Stimulated activated CD4-positive, alpha-beta T cell treated with anti-CD3 and anti-CD28 coated beads, Interleukin-12 subunit alpha, Interleukin-12 subunit beta, amount 100 ng/mL, for 24 hours (primary cell): ENCODE data around the gene IL15.
A peak's percentile ranks its signal among the peaks of the same experiment; 100 is the strongest.
"Not testable (repeated sequence)": the region's sequence is repeated elsewhere in the genome, so short reads cannot be mapped to it uniquely, and the experiment has no call there.

Experiments
- DNase-seq, 2 experiments: peaks; one replicate each; pipeline ENCODE4 v3.0.0-alpha.2; 2020; ENCODE audit warnings: low read depth in 2 of 2

The IL15 gene, protein sequence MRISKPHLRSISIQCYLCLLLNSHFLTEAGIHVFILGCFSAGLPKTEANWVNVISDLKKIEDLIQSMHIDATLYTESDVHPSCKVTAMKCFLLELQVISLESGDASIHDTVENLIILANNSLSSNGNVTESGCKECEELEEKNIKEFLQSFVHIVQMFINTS

DNA sequence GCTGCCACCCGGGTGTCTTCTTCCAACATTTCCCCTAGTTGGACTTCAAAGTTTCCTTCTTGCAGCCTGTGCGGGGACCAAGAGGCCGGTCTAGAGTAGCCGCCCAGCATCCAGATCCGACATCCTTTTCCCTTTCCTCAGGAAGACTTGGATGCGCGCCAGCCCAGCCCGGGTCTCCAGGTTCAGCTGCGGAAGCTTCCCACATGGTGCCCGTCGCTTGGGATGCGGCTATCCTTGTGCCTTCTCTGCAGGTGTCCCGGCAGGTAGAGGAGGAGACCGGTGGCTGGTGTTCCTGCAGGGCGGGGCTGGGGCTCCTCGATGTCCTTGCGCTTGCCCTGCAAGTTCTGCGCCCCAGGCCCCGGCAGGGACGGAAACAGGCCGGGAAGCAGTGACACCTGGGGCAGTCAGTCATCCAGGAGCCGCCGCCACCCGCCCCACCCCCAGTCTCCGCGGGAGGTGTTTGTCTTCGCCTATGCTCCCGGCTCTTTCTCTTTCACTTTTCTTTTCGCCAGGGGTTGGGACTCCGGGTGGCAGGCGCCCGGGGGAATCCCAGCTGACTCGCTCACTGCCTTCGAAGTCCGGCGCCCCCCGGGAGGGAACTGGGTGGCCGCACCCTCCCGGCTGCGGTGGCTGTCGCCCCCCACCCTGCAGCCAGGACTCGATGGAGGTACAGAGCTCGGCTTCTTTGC, at the start of gene IL15:
TSS of gene IL15 (plus strand) at position 502 of the 689 bp plus-strand sequence. CDS start 82,882 bp downstream, outside the sequence.
- peak; percentile 45 to 69 for DNase-seq

DNA sequence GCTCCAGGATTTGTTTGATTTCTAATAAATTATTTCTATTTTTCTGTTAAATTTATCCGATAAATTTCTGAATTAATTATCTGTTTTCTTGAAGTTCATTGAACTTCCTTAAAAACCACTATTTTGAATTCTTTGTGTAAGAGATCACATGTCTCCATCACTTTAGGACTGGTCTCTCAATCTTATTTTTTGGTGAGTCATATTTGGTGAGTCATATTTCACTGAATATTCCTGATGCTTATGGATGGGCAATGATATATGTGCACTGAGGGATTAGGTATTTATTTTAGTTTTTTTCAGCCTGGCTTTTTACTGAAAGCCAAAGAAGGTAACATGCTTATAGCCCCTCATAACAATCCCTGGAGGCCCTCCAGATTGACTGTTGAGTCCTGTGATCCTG, 48.5 kb upstream of the IL15 start:
- no peak for DNase-seq

DNA sequence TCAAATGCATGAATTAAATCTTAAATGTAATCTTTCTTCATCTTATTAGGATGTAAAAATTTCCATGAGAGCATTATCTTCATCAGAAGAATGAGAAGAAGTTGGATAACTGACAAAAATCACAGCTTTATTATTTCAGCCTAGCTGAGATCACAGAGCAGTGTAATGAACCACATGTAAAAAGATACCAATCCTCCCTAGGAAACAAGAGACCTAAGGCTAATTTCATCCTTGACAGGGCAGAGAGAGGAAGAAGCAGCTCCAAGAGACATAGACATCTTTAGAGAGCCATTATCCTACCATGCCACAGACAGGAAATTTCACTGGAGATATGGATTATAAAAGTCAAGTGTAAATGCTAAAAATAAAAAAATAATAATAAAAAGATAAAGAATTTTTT, 40.9 kb upstream of the IL15 start:
- no peak for DNase-seq

DNA sequence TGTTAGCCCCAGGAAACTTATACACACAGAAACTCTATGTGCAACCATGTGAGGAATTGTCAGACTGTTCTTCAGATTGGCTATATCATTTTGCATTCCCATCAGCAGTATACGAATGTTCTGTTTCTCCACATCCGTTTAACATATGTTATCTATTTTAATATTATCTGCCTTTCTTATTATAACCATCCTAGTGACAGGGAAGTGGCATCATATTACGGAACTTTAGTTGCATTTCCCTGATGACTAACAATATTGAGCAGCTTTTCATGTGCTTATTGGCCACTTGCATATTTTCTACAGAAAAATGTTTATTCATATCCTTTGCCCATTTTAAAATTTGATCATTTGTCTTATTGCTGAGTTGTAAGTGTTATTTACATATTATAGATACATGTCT, 36.5 kb upstream of the IL15 start:
- DNase-seq = no peak

DNA sequence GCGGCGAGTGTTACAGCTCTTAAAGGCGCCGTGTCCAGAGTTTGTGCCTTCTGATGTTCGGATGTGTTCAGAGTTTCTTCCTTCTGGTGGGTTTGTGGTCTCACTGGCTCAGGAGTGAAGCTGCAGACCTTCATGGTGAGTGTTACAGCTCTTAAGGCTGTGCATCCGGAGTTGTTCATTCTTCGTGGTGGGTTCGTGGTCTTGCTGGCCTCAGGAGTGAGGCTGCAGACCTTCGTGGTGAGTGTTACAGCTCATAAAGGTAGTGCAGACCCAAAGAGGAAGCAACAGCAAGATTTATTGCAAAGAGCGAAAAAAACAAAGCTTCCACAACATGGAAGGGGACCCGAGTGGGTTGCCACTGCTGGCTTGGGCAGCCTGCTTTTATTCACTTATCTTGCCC, 31.7 kb upstream of the IL15 start:
- not testable (repeated sequence) for DNase-seq

DNA sequence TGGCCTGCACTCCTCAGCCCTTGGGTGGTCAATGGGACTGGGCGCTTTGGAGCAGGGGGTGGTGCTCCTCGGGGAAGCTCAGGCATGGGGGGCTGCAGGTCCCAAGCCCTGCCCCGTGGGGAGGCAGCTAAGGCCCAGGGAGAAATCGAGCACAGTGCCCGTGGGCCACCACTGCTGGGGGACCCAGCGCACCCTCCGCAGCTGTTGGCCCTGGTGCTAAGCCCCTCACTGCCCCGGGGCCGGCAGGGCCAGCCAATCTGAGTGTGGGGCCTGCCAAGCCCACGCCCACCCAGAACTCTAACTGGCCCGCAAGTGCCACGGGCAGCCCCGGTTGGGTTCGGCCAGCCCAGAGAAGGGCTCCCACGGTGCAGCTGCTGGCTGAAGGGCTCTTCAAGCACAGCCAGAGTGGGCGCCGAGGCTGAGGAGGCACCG, 30.9 kb upstream of the IL15 start:
- no peak for DNase-seq

DNA sequence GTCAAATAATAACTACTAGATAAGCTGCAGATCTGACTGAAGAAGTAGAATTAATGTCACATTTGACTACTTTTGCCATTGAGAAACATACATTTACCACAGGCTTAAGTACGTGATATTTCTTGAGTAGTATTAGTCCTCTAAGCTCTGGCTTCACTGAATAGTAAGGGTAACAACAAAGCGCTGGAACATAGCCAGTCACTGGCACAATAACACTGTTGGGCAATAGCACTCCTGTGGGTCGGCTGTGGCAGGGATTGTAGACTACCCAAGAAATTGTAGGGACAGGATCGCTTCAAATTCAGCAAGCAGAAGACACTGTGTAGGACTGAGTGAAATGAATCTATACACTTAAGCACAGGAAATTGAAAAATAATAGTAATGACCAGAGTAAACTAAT, 27.1 kb upstream of the IL15 start:
- no peak for DNase-seq

DNA sequence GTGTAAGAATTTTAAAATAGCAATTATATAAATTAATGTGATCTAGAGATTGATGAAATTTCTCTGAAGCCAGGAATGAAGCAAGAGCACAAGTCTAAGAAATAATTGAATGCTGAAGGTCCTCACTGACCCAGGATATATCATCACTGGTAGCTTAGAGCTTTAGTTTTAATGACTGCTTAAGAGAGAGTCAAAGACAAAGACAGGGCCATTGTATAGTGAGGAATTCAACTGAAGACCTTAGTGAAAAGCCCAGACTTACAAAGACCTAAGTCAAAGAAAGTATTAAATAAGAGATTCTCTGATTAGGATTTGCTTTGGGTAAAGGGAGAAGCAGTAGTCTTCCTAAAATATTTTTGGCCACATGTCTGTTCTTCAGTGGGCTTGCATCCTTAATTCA, 26.0 kb upstream of the IL15 start:
- DNase-seq = no peak

DNA sequence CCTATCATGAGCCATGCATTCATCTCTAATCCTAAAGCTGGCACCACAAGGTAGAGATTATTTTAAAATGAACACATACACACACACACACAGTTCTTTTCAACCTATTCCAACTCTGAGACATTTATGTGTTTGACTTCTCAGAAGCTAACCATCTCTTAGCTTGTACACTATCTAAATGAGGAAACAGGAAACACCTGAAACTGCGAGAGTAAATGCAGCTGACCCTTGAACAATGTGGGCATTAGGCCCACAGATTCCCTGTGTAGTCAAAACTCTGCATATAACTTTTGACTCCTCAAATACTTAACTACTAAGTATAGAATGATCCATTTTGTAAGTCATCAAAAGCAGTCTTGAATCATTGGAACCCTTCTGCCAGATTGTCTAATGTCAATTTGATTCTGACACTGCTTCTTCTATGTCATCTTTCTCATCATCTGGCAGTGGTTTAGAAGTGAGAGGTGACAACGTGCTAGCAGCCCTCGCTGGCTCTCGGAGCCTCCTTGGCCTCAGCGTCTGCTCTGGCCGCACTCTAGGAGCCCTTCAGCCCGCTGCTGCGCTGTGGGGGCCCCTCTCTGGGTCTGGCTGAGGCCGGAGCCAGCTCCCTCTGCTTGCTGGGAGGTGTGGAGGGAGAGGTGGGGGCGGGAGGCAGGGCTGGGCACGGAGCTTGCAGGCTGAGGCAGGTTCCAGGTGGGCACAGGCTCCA, 21.4 kb upstream of the IL15 start:
- no peak for DNase-seq

DNA sequence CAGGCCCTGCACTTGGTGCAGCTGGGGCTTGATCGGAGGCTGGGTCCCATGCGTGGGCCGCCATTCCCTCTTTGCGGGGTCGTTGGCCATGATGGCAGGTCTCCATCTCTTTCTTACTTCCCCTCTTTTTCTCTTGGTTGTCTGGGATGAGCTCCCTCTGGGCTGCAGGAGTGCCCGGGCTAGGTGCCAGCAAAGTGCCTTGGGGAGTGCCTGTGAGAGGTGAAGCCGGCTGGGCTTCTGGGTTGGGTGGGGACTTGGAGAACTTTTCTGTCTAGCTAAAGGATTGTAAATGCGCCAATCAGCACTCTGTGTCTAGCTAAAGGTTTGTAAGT, 20.8 kb upstream of the IL15 start:
- DNase-seq = not testable (repeated sequence)

DNA sequence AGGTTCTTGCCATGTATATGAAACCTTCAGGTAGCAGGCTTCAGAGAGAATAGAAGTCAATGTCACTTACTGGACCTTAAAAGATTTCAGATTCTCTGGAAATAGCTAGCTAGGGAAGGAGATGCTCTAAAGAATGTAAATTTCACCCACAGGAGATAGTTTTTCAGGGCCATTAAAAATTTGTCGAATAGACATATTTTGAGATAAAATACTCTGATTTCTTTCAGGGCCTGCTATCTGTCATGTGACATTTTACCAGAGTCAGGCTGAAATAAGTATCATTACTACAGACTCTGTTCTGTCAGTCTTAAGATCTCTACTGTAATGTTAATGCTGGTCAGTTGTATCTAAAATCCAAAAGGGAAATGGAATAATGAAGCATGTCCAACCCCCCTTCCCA, 15.7 kb upstream of the IL15 start:
- DNase-seq = no peak

DNA sequence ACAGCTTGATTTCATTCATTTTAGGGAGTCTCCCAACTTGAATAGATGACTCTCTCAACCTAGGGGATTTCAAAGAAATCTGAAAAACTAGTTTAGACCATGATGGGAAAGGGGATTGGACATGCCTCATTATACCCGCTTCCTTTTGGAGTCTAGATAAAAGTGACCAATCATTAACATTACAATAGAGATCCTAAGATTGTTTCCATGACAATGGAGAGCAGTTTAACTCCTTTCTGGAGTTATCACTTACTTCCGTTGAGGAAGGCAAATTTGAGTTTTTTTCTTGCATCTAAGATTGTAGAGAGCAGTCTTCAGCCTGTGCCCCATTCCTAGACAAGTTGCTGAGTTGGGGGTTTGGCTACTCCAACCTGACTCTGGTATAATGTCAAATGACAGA, 11.4 kb upstream of the IL15 start:
- DNase-seq = no peak

DNA sequence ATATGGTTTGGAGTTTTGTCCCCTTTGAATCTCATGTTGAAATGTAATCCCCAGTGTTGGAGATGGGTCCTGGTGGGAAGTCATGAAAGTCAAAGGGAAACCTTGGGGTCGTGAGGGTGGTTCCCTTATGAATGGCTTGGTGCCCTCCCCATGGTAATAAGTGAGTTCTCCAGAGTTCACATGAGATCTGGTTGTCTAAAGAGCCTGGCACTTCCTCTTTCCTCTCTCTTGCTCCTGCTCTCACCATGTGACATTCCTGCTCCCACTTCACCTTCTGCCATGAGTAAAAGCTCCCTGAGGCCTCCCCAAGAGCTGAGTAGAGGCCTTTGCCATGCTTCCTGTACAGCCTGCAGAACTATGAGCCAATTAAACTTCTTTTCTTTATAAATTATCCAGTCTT, 5.5 kb upstream of the IL15 start:
- no peak for DNase-seq

DNA sequence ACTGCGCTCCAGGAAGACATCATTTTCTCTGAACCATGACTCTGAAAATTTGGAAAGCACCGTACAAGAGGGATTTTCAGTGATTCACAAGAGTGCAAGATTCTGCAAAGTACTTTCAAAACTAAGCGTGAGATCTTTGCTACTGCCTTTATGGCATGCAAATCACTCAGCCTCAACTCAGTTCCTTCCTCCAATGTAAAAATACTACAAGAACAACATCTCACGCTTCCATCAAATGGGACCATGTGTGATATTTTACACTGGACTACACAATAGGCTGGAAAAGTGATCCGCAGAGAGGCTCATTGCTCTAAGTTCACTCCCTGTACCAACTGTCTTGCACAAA, 674 bp upstream of the IL15 start:
- DNase-seq = no peak

DNA sequence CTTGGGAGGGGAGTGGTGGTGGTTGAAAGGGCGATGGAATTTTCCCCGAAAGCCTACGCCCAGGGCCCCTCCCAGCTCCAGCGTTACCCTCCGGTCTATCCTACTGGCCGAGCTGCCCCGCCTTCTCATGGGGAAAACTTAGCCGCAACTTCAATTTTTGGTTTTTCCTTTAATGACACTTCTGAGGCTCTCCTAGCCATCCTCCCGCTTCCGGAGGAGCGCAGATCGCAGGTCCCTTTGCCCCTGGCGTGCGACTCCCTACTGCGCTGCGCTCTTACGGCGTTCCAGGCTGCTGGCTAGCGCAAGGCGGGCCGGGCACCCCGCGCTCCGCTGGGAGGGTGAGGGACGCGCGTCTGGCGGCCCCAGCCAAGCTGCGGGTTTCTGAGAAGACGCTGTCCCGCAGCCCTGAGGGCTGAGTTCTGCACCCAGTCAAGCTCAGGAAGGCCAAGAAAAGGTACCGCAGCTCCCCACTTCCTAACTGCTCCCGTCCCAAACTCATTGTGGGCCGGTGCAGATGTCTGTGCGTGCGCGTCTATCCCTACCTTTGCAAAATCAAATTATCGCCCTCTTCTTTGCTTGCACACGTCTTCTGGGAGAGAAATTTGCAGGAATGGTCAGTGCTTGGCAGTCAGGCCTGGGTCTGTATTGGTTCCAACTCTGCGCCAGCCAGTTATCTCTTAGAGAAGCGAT, 533 bp downstream of the IL15 start:
- DNase-seq = peak; percentile 2 to 9

DNA sequence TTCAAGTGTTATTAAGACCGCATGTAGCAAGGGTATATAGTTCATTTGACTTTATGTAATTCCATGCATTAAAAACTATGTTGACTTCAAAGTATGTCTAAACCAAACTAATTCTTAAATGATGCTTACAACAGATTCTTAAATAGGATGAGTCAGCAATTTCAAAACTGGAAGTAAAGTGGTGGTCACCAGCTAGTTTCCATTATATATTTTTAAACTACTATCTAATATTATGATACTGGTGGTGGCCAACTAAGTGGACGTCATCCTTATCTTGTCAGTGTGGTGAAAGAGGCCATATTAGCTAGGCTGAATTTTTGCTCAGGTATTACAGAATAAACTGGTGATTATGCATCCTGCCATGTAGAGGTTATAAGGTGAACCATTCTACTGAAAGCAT, 1.2 kb downstream of the IL15 start:
- DNase-seq = no peak

DNA sequence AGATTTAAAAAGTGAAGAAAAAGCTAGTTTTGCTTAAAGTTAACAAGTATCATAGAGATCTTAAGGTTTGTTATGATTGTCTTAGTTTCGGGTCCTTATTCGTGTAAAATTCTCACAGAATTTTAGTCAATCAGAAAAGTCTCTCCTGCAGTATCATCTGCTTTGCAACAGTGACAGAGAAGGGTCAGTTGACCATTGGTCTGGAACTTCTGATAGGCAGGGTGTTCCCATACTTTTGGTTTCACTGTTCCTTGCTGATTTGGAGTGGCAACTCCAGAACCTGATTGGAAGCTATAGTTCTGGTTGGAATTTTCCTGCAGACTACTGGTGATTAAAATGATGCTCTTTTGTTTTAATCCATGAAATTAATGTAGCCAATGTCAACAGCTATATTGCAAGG, 1.8 kb downstream of the IL15 start:
- DNase-seq = no peak

DNA sequence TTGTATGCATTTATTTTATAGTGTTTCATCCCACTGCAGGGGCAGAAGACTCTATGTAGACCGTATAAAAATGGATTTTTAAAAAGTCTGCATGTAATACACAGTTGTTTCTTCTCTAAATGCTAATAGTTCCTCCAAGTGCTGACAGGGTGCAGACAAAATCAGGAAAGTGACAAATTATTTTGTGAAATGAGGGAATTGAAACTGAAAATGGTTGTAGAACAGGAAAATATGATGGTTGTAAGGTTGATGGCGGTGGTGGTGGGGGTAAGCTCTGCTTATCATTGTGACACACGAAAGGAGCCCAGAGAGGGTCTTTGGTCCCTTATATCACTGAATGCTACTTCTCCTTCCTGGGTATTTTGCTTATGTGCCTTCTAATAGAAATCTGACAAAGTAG, 4.3 kb downstream of the IL15 start:
- DNase-seq = no peak

DNA sequence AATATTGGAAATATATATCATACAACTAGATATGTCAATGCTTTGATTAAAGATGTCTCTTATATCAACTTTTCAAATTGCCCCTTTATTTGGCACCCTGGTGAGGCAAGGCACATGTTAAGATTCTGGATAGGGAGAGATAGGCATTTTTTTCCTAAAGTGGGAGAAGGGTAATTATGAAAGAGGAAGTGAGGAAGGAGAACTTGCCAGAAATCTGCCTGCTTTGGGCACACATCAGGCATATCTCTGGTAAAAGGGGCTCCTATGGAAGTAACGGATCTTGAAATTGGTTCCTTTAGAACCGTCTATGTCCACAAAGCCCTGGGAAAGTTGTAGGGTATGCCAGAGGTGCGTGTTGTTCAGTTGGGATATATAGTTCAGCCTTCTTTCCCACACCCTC, 5.7 kb downstream of the IL15 start:
- DNase-seq = no peak

DNA sequence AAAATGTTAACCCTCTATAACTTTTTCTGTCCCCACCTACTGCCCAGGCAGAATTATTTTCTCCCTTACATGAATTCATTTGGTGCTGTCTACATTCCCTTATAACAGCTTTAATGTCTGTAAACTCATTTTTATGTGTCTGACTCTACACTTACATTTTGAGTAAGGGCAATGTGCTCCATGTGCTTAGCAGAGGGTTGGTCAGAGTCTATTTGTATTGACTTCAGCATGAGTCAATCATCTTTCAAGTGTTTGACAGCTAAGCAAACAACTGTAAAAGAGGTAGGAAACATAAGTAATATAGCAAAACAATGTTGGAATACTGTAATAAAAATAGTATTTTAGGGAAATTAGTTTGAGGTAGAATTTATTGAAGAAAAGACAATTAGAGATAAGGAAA, 6.3 kb downstream of the IL15 start:
- no peak for DNase-seq

DNA sequence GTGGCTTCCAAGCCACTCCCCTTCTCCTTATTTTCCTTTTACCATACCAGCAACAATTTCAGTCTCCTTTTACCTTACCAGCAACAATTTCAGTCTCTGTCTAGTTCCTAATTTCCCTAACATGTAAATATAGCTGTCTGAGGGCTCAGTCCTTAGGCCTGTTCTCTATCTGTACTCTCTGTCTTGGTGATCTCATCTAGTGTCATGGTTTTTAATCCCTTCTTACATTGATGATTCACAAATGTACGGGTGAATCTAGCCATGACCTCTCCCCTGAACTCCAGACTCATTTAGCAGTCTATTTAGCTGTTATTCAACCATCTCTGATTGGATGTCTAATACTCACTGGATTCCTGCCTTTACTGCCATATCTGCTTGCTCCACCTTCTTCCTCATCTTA, 7.2 kb downstream of the IL15 start:
- no peak for DNase-seq

DNA sequence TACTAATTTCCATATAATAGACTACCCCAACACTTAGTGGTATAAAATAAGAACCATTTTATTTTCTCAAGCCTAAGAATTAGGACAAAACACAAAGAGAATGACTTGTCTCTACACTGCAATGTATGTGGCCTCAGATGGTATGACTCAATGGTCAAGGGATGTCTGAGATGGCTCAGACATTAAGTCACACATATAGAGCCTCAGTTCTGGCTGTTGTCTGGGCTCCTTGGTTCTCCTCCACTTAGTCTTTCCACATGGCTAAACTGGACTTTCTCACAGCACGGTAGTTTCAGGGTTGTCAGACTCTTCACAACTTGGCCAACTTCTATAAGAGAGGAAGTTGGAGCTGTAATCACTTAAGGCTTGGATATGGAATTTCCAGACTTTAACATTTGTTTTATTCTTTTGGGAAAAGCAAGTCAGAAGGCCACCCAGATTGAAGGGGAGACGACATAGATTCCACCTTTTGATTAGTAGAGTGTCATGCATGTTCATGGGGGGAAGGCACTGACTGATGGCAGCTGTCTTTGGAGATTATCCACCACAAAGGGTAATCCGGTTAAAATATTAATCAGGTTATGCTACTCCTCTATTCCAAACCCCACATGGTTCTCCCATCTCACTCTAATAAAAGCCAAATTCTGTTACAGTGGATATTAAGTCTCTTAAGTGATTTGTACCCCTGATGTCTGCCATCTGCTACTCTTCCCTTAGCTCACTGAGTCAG, 9.4 kb downstream of the IL15 start:
- DNase-seq = no peak
